Pancreas (tissue), 10 donors: ENCODE measurements around the gene DDAH2. TPM values are rescaled to one million over a fixed set of nuclear protein-coding genes. Genes with fewer than 3 reads are reported as not detected.

ENCODE experiments used
- ATAC-seq, 4 donors: fragments of 200-7000 bp; cut with Tn5 transposase; one replicate each; pipeline versions ENCODE4 v1.8.0 to v1.9.1; 2020; ENCODE audit warnings: mild to moderate bottlenecking in 4 of 4, moderate library complexity in 4 of 4
- DNase-seq, 6 donors: peaks; one replicate each; pipeline ENCODE4 v3.0.0-alpha.2; 2020
- FAIRE-seq: peaks from 2 replicates; lab custom pipeline; 2012; peaks lifted over from hg19 to GRCh38; lab: Jason Lieb, UNC
- H3K27ac ChIP-seq, 4 donors: fragments of 200-600 bp; sonication (generic); 1 replicate in 3 of 4; 2 replicates in 1 of 4; pipeline versions ENCODE4 v1.5.0 to v1.8.0; 2020
- H3K27me3 ChIP-seq, 4 donors: fragments of 200-600 bp; one replicate each; pipeline ENCODE4 v1.8.0; 2021
- H3K36me3 ChIP-seq, 3 donors: fragments of 200-600 bp; sonication (generic) in 1 of 3; one replicate each; pipeline versions ENCODE4 v1.5.0 to v1.8.0; 2020 to 2021
- H3K4me1 ChIP-seq, 3 donors: fragments of 200-600 bp; one replicate each; pipeline ENCODE4 v1.8.0; 2021
- H3K4me3 ChIP-seq, 4 donors: fragments of 200-600 bp; sonication (generic) in 2 of 4; one replicate each; pipeline versions ENCODE4 v1.5.0 to v1.8.0; 2020 to 2021
- H3K9me3 ChIP-seq, 4 donors: fragments of 200-600 bp; one replicate each; pipeline ENCODE4 v1.8.0; 2021
- WGBS, 2 donors: extraction: QIAGEN DNeasy Blood & Tissue Kit; methylation state at CpG; one replicate each; pipeline ENCODE4 v1.1.7; 2013; 5-methylcytosine and 5-hydroxymethylcytosine counted together
- intact Hi-C, 3 donors: fragments of 100-400 bp; cut with DNase I; formaldehyde crosslinking; loops; one replicate each; pipeline versions ENCODE4 v1.11.1 to v1.14.2; 2022
- polyA plus RNA-seq, 2 donors: library from polyadenylated mRNA; stranded (reverse); fragments of 200-250 nt; gene quantifications; one replicate each; pipeline ENCODE4 v1.2.3, GENCODE V29; 2013
- total RNA-seq, 6 donors: library from RNA; stranded (reverse); fragmentation: NEBNext Ultra II Directional in 4 of 6; extraction: Animal tissue kit (Norgen Biotek cat#: 25700) in 4 of 6; gene quantifications; one replicate each; pipeline versions ENCODE4 v1.2.1 to v1.2.4, GENCODE V29; 2021 to 2023
- TF ChIP-seq, protein P1 (sequence below), 4 donors: fragments of 200-600 bp; sonication (generic) in 3 of 4; IDR thresholded peaks; one replicate each; pipeline versions ENCODE4 v1.5.0 to v1.8.0; 2021; ENCODE audit warnings: antibody characterized with exemption in 4 of 4
- donor health status: healthy with polysubstance abuse.
- donor health status: DM: no; HTN: no; CAD: no; lungs with moderate emphysema.
- donor health status: DM: no; HTN: no; CAD: no.
- donor health status: control.
- donor health status: control.
- donor health status: Bipolar disorder and iron deficiency.
- donor health status: DM: yes; HTN: yes; CAD: no.
- donor health status: DM: no; HTN: no; CAD: no.
- donor health status: DM: no; HTN: no; CAD: no.
- donor health status: DM: yes; HTN: yes; CAD: no.

Gene DDAH2
- total and polyA plus RNA-seq, 8 donors = 6.5 to 68.8 (median 18.2) TPM

DNA sequence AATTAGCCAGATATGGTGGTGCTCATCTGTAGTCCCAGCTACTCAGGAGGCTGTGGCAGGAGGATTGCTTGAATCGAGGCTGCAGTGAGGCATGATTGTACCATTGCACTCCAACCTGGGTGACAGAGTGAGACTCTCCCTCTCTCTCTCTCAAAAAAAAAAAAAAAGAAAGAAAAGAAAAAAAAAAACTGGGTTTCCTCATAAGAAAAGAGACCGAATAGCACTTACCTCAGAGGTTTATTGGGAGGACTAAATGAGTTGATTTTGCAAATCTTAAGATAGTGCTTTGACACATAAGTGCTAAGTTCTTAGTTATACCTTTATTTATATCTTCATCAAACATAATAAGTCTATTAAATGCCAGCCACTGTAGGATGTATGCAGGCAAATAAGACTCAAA, 41.8 kb upstream of the DDAH2 start:
- TF ChIP-seq, protein P1, sequence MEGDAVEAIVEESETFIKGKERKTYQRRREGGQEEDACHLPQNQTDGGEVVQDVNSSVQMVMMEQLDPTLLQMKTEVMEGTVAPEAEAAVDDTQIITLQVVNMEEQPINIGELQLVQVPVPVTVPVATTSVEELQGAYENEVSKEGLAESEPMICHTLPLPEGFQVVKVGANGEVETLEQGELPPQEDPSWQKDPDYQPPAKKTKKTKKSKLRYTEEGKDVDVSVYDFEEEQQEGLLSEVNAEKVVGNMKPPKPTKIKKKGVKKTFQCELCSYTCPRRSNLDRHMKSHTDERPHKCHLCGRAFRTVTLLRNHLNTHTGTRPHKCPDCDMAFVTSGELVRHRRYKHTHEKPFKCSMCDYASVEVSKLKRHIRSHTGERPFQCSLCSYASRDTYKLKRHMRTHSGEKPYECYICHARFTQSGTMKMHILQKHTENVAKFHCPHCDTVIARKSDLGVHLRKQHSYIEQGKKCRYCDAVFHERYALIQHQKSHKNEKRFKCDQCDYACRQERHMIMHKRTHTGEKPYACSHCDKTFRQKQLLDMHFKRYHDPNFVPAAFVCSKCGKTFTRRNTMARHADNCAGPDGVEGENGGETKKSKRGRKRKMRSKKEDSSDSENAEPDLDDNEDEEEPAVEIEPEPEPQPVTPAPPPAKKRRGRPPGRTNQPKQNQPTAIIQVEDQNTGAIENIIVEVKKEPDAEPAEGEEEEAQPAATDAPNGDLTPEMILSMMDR (IDR thresholded peaks at IDR 0.05) = no peak
- H3K4me1 ChIP-seq = no peaks in the 10 kb centered on the region
- no peak overlapping the region for H3K4me3 ChIP-seq
- H3K36me3 ChIP-seq = no peaks in the 10 kb centered on the region
- H3K27ac ChIP-seq = no peak overlapping the region
- WGBS, 2 donors = 71 to 76% methylated on average over 2 of the region's 2 CpGs
- H3K9me3 ChIP-seq = no peaks in the 10 kb centered on the region
- intact Hi-C loops = loop anchor here in 1 of 3 donors (10.0 kb wide), 1 partner anchor 64 kb away; no protein-coding TSS in a partner anchor
- FAIRE-seq = no peak
- H3K27me3 ChIP-seq = no peaks in the 10 kb centered on the region
- no peak for ATAC-seq
- DNase-seq = no peak

DNA sequence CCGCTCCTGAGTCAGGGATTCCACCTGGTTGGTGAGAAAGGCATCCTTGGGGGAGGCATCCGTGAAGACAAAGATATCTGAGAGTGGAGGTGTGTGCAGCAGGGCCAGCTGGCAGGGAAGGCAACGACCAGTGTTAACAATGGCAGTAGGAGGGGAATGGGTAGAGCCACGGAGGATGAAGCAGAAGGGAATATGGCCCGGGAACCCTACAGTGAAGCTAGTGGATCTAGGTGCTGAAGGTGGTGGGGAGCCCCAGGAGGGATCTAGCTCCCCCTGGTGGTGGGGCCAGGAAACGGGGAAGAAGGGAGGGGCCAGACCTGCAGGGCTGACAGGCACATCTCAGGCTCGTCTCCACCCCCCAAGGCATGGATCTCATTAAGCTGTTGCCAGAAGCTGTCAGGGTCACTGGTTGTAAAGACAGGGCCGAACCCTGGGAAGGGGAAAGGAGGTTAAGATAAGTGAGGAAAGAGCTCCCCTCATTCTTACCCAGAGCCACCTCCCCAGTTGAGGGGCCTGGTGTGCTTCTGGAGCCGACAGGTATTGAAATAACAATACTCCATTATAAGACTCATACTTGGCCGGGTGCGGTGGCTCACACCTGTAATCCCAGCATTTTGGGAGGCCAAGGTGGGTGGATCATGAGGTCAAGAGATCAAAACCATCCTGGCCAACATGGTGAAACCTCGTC, 40.7 kb upstream of the DDAH2 start:
- TF ChIP-seq, protein P1 (IDR thresholded peaks at IDR 0.05) = peak; percentile 64 to 83 (median 75)
- H3K4me1 ChIP-seq = no peaks in the 10 kb centered on the region
- WGBS, 2 donors = 40 to 46% methylated on average over 12 of the region's 12 CpGs
- ATAC-seq = peak; percentile 70 to 88 (median 88)
- no peak overlapping the region for H3K27ac ChIP-seq
- H3K4me3 ChIP-seq = no peak overlapping the region
- no peaks in the 10 kb centered on the region for H3K36me3 ChIP-seq
- no peak for FAIRE-seq
- no peaks in the 10 kb centered on the region for H3K9me3 ChIP-seq
- H3K27me3 ChIP-seq = no peaks in the 10 kb centered on the region
- intact Hi-C loops = loop anchor here in 2 of 3 donors (5.0 to 10.0 kb wide), 2 partner anchors 65 to 88 kb away; partner anchors contain the start of gene LY6G5C (in 1 of the 2)
- DNase-seq = peak; percentile 64 to 92 (median 80)

DNA sequence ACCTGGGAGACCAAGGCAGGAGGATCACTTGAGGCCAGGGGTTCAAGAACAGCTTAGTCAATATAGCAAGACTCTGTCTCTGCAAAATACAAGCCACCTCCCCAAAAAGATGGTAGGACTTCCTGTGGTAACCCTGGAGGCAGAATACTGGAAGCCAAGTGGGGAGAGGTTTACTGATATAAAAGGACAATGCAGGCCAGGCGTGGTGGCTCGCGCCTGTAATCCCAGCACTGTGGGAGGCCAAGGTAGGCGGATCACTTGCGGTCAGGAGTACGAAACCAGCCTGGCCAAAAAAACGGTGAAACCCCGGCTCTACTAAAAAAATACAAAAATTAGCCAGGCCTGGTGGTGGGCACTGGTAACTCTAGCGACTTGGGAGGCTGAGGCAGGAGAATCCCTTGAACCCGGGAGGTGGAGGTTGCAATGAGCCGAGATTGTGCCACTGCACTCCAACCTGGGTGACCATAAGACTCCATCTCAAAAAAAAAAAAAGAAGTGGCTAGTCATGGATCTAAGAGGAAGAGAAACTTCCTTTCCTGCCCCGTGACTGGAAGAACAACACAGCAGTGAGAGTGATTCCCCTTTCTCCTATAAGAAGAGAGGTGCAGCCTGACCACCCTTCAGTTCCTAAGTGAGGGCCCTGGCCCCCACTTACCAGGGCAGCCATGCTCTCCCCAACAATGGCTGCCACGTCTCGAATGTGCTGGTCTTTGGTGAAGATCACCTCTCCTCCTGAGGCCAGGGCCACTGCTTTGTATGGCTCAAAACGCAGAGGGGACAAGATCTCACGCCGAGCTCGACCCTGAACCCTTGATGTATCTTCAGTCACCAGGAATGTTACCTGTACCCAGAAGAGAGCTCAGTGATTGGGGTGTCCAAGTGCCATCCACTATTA, 39.5 kb upstream of the DDAH2 start:
- Histone ChIP-seq H3K4me3 (no peak overlapping the region), H3K9me3 (no peaks in the 10 kb centered on the region), H3K27me3 (no peaks in the 10 kb centered on the region), H3K4me1 (no peaks in the 10 kb centered on the region), H3K27ac (no peak overlapping the region), H3K36me3 (no peaks in the 10 kb centered on the region)
- DNase-seq = no peak
- ATAC-seq = peak in 1 of 4 donors; percentile 16
- FAIRE-seq = no peak
- TF ChIP-seq, protein P1 (IDR thresholded peaks at IDR 0.05) = no peak
- 76 to 88% methylated on average over 18 of the region's 18 CpGs for WGBS, 2 donors
- intact Hi-C loops = loop anchor here in 1 of 3 donors (5.0 kb wide), 1 partner anchor 86 kb away; the partner anchor contains the start of gene LY6G5C

DNA sequence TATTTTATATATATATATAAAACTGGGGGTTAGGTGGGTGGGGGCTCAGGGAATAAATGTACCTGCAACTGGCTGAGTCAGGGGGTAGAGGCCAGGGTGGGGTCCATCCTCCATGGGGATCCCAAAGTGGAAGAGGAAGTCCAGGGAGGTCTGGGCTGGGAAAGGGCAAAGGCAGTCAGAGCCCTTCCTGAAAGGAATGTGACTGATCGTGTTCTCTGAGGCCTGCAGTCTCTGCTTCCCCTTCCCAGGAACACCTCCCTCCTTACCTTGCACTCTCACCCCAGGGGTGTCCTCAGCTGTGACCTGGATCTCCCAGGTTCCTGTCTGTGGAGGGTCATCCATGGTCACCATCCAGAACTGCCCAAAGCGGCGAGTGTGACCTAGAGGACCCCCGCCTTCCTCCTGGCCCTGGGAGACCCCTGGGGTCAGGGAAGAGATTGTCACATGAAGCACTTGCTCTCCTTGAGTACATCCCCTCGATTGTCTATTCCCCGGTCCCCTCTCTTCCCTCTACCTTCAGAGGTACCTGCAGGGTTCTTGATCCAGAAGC, 38.1 kb upstream of the DDAH2 start:
- Histone ChIP-seq H3K4me1 (no peaks in the 10 kb centered on the region), H3K27ac (no peak overlapping the region), H3K4me3 (no peak overlapping the region), H3K36me3 (no peaks in the 10 kb centered on the region), H3K27me3 (no peaks in the 10 kb centered on the region), H3K9me3 (no peaks in the 10 kb centered on the region)
- DNase-seq (peak in 1 of 6 donors; percentile 22), ATAC-seq (no peak), FAIRE-seq (no peak)
- WGBS, 2 donors = 68% methylated on average over 6 of the region's 6 CpGs
- TF ChIP-seq, protein P1 (IDR thresholded peaks at IDR 0.05) = no peak
- intact Hi-C loops = loop anchor here in 1 of 3 donors (5.0 kb wide), 1 partner anchor 85 kb away; the partner anchor contains the start of gene LY6G5C
